AG04449 (cell line): ENCODE data around the gene FRG2.
"Not testable (repeated sequence)": the region's sequence is repeated elsewhere in the genome, so short reads cannot be mapped to it uniquely, and the experiment has no call there.

Source experiments
- CTCF ChIA-PET: fragments of 350-600 bp; formaldehyde crosslinking; extraction: SDS; loops from one replicate; lab custom pipeline; 2021; ENCODE audit warnings: antibody characterized with exemption; lab: Yijun Ruan, JAX
- POLR2A ChIA-PET: fragments of 400-600, 350-600 bp; formaldehyde crosslinking; extraction: SDS; loops from one replicate; lab custom pipeline; 2020; ENCODE audit warnings: antibody characterized with exemption, inconsistent platforms; lab: Yijun Ruan, JAX
- DNase-seq: peaks from one replicate; pipeline ENCODE4 v3.0.0-alpha.2; 2010; ENCODE audit warnings: low read depth, low spot score
- H3K4me3 ChIP-seq: 2 replicates; pipeline ENCODE4 v1.5.1; 2011; ENCODE audit warnings: low read depth, mild to moderate bottlenecking, control low read depth, low read length
- TF ChIP-seq, protein P1 (sequence below): IDR thresholded peaks from one replicate; pipeline ENCODE4 v1.5.1; 2011; ENCODE audit warnings: mild to moderate bottlenecking, moderate library complexity, low read length, control low read depth, inconsistent platforms; ENCODE audit not compliant: insufficient read depth; ENCODE audit errors: missing control alignments

Gene FRG2

GRCh38 chr4:189981970-189982369, 45.1 kb downstream of the FRG2 start:
- CTCF ChIA-PET = no interaction called here
- POLR2A ChIA-PET = no interaction called here
- TF ChIP-seq, protein P1, sequence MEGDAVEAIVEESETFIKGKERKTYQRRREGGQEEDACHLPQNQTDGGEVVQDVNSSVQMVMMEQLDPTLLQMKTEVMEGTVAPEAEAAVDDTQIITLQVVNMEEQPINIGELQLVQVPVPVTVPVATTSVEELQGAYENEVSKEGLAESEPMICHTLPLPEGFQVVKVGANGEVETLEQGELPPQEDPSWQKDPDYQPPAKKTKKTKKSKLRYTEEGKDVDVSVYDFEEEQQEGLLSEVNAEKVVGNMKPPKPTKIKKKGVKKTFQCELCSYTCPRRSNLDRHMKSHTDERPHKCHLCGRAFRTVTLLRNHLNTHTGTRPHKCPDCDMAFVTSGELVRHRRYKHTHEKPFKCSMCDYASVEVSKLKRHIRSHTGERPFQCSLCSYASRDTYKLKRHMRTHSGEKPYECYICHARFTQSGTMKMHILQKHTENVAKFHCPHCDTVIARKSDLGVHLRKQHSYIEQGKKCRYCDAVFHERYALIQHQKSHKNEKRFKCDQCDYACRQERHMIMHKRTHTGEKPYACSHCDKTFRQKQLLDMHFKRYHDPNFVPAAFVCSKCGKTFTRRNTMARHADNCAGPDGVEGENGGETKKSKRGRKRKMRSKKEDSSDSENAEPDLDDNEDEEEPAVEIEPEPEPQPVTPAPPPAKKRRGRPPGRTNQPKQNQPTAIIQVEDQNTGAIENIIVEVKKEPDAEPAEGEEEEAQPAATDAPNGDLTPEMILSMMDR = no peak
- H3K4me3 ChIP-seq = no peak overlapping the region
- DNase-seq = no peak

DNA sequence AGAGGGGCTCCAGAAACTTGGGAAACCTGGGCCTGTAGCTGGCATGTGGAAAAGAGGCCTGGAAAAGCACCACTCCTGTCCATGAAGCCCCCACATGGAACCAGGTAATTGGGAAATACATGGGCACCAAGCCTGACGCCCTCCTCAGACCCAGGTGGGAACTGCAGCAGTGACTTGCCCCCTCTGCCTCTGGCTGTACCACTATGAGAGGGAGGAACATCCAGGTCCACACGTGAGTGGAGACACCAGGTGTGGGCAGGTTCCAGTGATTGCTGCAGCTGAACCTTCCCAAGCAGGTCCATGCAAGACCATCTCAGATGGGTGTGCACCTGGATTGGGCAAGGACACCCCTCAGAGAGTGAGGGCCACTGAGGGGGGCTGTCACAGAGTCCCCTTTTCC, 46.8 kb downstream of the FRG2 start:
- H3K4me3 ChIP-seq, POLR2A ChIA-PET, DNase-seq, CTCF ChIA-PET: not testable (repeated sequence)

GRCh38 chr4:189979196-189980047, 47.6 kb downstream of the FRG2 start:
- H3K4me3 ChIP-seq = no peak overlapping the region
- TF ChIP-seq, protein P1 = no peak
- ChIA-PET CTCF (no interaction called here), POLR2A (no interaction called here)
- no peak for DNase-seq
